Natural killer cell treated with Interleukin-12 subunit alpha and Interleukin-12 subunit beta and Interleukin-15 and Interleukin-18, amount 100 ng/mL, for 72 hours (primary cell): ENCODE measurements around the gene NEK5. TPM values are rescaled to one million over a fixed set of nuclear protein-coding genes. Genes with fewer than 3 reads are reported as not detected.
A peak's percentile ranks its signal among the peaks of the same experiment; 100 is the strongest.

Experiments used
- ATAC-seq, 2 donors: fragments of 150-1000 bp; cut with Tn5 transposase in 1 of 2; sonication (Bioruptor Pico), chemical (Tn5 transposase) in 1 of 2; 2 replicates each; pipeline ENCODE4 v1.10.0; 2021
- DNase-seq: peaks from one replicate; pipeline ENCODE4 v3.0.0; 2022; ENCODE audit warnings: low spot score
- H3K27ac Mint-ChIP-seq, 2 donors: 1 replicate in 1 of 2; 2 replicates in 1 of 2; pipeline ENCODE4 v1.8.0; 2022; ENCODE audit warnings: mixed read lengths in 2 of 2, mild to moderate bottlenecking in 1 of 2, moderate library complexity in 1 of 2
- H3K27me3 Mint-ChIP-seq, 2 donors: 1 replicate in 1 of 2; 2 replicates in 1 of 2; pipeline ENCODE4 v1.8.0; 2022; ENCODE audit warnings: mixed read lengths in 2 of 2
- H3K36me3 Mint-ChIP-seq: one replicate; pipeline ENCODE4 v1.8.0; 2022; ENCODE audit warnings: mixed read lengths
- H3K4me1 Mint-ChIP-seq, 2 donors: 1 replicate in 1 of 2; 2 replicates in 1 of 2; pipeline ENCODE4 v1.8.0; 2022; ENCODE audit warnings: low read depth in 2 of 2, mixed read lengths in 2 of 2, mild to moderate bottlenecking in 1 of 2
- H3K4me3 Mint-ChIP-seq: one replicate; pipeline ENCODE4 v1.8.0; 2022; ENCODE audit warnings: mixed read lengths
- H3K9me3 Mint-ChIP-seq: 2 replicates; pipeline ENCODE4 v1.8.0; 2022; ENCODE audit warnings: mixed read lengths
- total RNA-seq, 2 donors: library from RNA; stranded (reverse); gene quantifications; one replicate each; pipeline ENCODE4 v1.2.3, GENCODE V29; 2022

The NEK5 gene
- total RNA-seq, 2 donors from 2014 or later: not detected

DNA sequence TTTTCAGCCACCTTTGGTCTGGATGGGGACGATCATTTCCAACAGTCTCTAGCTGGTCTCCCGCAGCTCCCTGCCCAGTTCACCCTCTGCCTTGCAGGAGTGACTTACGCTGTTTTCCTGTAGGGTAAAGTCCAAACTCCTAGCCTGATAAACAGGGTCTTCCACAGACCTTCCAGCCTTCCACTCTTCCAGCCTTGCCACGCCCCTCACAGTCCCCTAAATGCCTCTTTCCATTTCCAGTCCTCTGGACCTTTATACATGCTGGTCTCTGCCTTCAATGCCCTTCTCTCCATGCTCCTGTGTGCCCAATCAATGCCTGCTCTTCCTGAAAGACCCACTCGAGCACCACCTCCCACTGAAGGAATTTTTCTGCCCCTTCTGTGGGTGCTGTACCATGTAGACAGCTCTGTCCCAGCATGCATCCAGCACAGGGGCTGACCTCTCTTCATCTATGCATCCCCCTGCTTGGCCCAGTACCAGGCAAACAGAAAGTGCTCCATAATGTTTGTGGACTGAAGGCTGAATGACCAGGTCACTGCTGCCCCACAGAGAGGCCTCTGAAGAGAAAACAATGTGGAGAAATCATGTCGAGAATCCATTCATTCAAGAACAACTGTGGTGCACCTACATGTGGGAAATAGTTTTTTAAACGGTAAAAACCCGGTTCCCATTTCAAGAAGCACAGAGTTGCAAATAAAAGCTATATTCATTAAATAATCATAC lies 122.2 kb downstream of the NEK5 start:
- H3K36me3 Mint-ChIP-seq: no peaks in the 10 kb centered on the region
- no peak for ATAC-seq
- no peak overlapping the region for H3K4me3 Mint-ChIP-seq

DNA sequence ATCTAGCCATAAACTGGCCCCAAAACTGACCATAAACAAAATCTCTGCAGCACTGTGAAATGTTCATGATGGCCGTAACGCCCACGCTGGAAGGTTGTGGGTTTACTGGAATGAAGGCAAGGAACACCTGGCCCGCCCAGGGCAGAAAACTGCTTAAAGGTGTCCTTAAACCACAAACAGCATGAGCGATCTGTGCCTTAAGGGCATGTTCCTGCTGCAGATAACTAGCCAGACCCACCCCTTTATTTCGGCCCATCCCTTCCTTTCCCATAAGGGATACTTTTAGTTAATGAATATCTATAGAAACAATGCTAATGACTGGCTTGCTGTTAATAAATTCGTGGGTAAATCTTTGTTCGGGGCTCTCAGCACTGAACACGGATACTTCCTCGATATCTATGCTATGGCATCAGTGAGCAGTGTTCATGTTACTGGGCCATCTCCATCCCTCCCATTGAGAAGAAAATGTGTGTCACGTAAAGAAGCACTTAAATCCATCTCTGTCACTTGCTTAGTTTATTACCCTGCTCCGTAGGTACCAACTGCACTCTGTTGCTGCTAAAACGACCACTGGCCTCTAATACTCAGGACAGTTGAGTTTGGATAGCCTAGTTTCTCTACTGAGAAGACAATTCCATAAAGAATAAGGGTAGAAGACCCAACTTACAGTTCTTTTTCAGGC lies 122.9 kb downstream of the NEK5 start:
- Mint-ChIP-seq H3K9me3 (no peaks in the 10 kb centered on the region), H3K4me1 (peaks cover 1 to 2% of the 10 kb centered on the region in 2 donors), H3K36me3 (no peaks in the 10 kb centered on the region), H3K4me3 (no peak overlapping the region), H3K27ac (no peak overlapping the region), H3K27me3 (peaks cover 37 to 38% of the 10 kb centered on the region in 2 donors)
- DNase-seq: no peak
- ATAC-seq: no peak

More for the DNA sequence above, 122.2 kb downstream of the NEK5 start:
- Mint-ChIP-seq H3K27ac (no peak overlapping the region), H3K4me1 (peaks cover 5 to 6% of the 10 kb centered on the region in 2 donors), H3K27me3 (peaks cover 35 to 42% of the 10 kb centered on the region in 2 donors), H3K9me3 (no peaks in the 10 kb centered on the region)
- no peak for DNase-seq

DNA sequence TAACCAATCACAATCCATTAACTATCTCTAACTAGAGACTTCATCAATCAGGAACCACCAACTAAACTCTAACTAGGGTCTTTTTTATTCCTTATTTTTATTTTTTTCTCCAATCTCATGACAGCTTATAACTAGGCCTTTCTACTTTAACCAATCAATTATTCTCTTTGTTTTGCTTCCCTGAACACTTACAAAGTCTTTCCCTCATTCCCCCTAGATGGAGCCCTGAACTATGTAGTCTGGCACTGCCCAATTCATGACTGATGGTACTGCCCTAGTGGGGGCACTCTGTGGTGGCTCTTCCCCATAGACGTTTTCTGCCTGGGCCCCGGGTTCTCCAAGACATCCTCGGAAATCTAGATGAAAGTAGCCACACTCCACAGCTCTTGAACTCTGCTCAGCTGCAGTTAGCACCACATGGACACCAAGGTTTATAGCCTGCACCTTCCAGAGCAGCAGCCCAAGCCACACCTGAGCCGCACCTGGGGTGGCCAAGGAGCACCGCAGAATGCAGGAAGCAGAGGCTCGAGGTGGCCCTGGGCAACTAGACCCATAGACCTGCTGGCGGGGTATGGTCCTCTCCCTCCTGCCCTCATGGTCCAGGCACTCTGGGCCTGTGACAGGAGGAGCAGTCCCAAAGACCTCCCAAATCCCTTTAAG lies 124.2 kb downstream of the NEK5 start:
- ATAC-seq (peak in 1 of 2 donors; percentile 14), DNase-seq (no peak)
- no peaks in the 10 kb centered on the region for H3K9me3 Mint-ChIP-seq
- no peak overlapping the region for H3K4me3 Mint-ChIP-seq
- no peaks in the 10 kb centered on the region for H3K4me1 Mint-ChIP-seq
- peaks cover 30 to 38% of the 10 kb centered on the region in 2 donors for H3K27me3 Mint-ChIP-seq
- no peaks in the 10 kb centered on the region for H3K36me3 Mint-ChIP-seq
- no peak overlapping the region for H3K27ac Mint-ChIP-seq

GRCh38 chr13:52003541-52003940 lies 125.3 kb downstream of the NEK5 start:
- Mint-ChIP-seq H3K4me1 (no peaks in the 10 kb centered on the region), H3K27me3 (peaks cover 22 to 38% of the 10 kb centered on the region in 2 donors), H3K27ac (no peak overlapping the region), H3K4me3 (no peak overlapping the region), H3K36me3 (no peaks in the 10 kb centered on the region), H3K9me3 (no peaks in the 10 kb centered on the region)
- no peak for ATAC-seq
- DNase-seq: no peak

GRCh38 chr13:52002361-52002760 lies 126.5 kb downstream of the NEK5 start:
- no peak overlapping the region for H3K4me3 Mint-ChIP-seq

GRCh38 chr13:52001120-52001731 lies 127.6 kb downstream of the NEK5 start:
- Mint-ChIP-seq H3K9me3 (no peaks in the 10 kb centered on the region), H3K4me3 (no peak overlapping the region), H3K4me1 (no peaks in the 10 kb centered on the region), H3K36me3 (no peaks in the 10 kb centered on the region), H3K27me3 (peaks cover 24 to 39% of the 10 kb centered on the region in 2 donors), H3K27ac (no peak overlapping the region)
- DNase-seq (no peak), ATAC-seq (peak; percentile 58 to 59)

More at GRCh38 chr13:52002361-52002760, 126.5 kb downstream of the NEK5 start:
- Mint-ChIP-seq H3K27ac (no peak overlapping the region), H3K36me3 (no peaks in the 10 kb centered on the region), H3K27me3 (peaks cover 25 to 41% of the 10 kb centered on the region in 2 donors), H3K9me3 (no peaks in the 10 kb centered on the region), H3K4me1 (no peaks in the 10 kb centered on the region)
- DNase-seq (no peak), ATAC-seq (no peak)

DNA sequence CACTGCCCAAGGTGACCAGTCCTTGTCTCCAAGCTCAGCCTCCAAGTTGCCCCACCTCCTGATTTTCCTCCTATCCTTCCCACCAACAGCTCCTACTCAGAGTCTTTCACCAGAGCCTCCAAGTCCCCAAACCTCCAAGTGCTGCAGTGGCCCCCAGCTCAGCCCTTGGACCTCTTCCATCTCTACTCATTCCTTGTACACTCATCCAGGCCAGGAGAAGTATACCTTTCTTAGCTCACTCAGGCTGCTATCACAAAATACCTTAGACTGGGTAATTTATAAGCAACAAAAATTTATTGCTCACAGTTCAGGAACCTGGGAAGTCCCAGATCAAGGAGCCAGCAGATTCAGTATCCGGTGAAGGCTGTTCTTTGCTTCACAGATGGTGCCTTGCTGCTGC lies 129.0 kb downstream of the NEK5 start:
- Mint-ChIP-seq H3K36me3 (no peaks in the 10 kb centered on the region), H3K27me3 (peaks cover 22 to 39% of the 10 kb centered on the region in 2 donors), H3K27ac (no peak overlapping the region), H3K4me1 (no peaks in the 10 kb centered on the region), H3K4me3 (no peak overlapping the region), H3K9me3 (no peaks in the 10 kb centered on the region)
- ATAC-seq (no peak), DNase-seq (no peak)

- Mint-ChIP-seq H3K27me3 (peaks cover 22 to 39% of the 10 kb centered on the region in 2 donors), H3K27ac (no peak overlapping the region), H3K36me3 (no peaks in the 10 kb centered on the region), H3K4me1 (no peaks in the 10 kb centered on the region), H3K9me3 (no peaks in the 10 kb centered on the region), H3K4me3 (no peak overlapping the region)
- DNase-seq (no peak), ATAC-seq (no peak)
Observed at GRCh38 chr13:51999510-51999911, 129.4 kb downstream of the NEK5 start.

DNA sequence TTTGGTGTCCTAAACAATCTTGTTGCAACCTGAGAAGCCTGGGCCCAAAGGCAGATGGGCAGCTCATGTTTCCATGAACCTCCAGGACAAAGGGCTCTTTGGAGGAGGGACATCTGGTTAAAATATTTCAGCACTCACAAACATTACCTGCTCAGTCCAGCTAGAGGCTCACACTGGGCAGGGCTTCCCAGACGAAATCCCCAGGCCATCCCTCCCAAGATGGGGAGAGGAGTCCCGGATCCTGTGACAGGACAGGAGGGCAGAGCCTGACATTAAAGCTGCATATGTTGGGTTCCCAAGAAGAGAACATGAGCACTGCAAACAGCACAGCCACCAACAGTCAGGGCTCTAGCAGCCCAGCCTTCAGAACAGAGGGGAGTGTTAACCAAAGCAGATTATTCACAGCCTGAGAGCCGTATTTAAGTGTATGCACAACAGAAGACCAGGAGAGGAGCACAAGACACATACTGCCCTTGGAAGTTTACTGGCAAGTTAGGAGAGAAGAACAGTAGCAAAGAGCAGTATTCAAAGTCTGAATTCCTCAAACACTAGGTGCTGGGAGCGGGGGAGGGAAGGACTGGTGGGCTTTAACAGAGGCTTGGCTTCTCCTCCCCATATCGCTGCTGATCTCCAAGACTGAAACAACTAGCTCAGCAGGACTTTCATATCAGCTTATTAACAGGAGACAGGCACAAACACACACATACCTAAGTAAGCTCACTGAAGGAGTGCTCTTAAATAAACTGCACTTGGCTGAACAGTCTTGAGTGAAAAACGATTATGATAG lies 130.0 kb downstream of the NEK5 start:
- Mint-ChIP-seq H3K4me1 (no peaks in the 10 kb centered on the region), H3K27me3 (peaks cover 22 to 39% of the 10 kb centered on the region in 2 donors), H3K9me3 (no peaks in the 10 kb centered on the region), H3K4me3 (no peak overlapping the region), H3K27ac (no peak overlapping the region), H3K36me3 (no peaks in the 10 kb centered on the region)
- ATAC-seq (no peak), DNase-seq (no peak)

GRCh38 chr13:51997641-51998330 lies 131.1 kb downstream of the NEK5 start:
- DNase-seq: no peak
- Mint-ChIP-seq H3K4me3 (no peak overlapping the region), H3K9me3 (no peaks in the 10 kb centered on the region), H3K36me3 (no peaks in the 10 kb centered on the region), H3K27ac (no peak overlapping the region), H3K27me3 (peaks cover 22 to 43% of the 10 kb centered on the region in 2 donors), H3K4me1 (no peaks in the 10 kb centered on the region)
- ATAC-seq: no peak

- Mint-ChIP-seq H3K27me3 (peaks cover 22 to 43% of the 10 kb centered on the region in 2 donors), H3K27ac (no peak overlapping the region), H3K4me3 (no peak overlapping the region), H3K36me3 (no peaks in the 10 kb centered on the region), H3K9me3 (no peaks in the 10 kb centered on the region), H3K4me1 (no peaks in the 10 kb centered on the region)
- DNase-seq (no peak), ATAC-seq (no peak)
Observed at GRCh38 chr13:51997186-51997585, 131.7 kb downstream of the NEK5 start.

GRCh38 chr13:51996641-51997040 lies 132.2 kb downstream of the NEK5 start:
- DNase-seq: no peak
- Mint-ChIP-seq H3K4me3 (no peak overlapping the region), H3K9me3 (no peaks in the 10 kb centered on the region), H3K27me3 (peaks cover 22 to 43% of the 10 kb centered on the region in 2 donors), H3K36me3 (no peaks in the 10 kb centered on the region), H3K4me1 (no peaks in the 10 kb centered on the region), H3K27ac (no peak overlapping the region)
- no peak for ATAC-seq
